ENCODE data around the gene ZAR1. TPM values are rescaled to one million over a fixed set of nuclear protein-coding genes. Genes with fewer than 3 reads are reported as not detected.

The ZAR1 gene
- total RNA-seq, 1 donor from 2014 or later, result not detected

- intact Hi-C loops (cut with micrococcal nuclease), result loop anchor here (5.0 kb wide), 2 partner anchors 67 to 157 kb away; partner anchors contain the start of gene SLAIN2
- H3K9me3 Mint-ChIP-seq, result no peaks in the 10 kb centered on the region
- no peak overlapping the region for H3K4me3 Mint-ChIP-seq
Measured at GRCh38 chr4:48498895-48499294, 8.8 kb downstream of the ZAR1 start.

GRCh38 chr4:48499551-48500066, 9.6 kb downstream of the ZAR1 start:
- H3K9me3 Mint-ChIP-seq, result no peaks in the 10 kb centered on the region
- peaks cover 15% of the 10 kb centered on the region for H3K4me1 Mint-ChIP-seq (ENCODE audit: low read depth)
- no peaks in the 10 kb centered on the region for H3K27me3 Mint-ChIP-seq (ENCODE audit: insufficient read depth)
- peak overlapping the region; percentile 18 for H3K27ac Mint-ChIP-seq
- H3K36me3 Mint-ChIP-seq (ENCODE audit: low read depth), result peaks cover 26% of the 10 kb centered on the region
- intact Hi-C loops (cut with micrococcal nuclease), result loop anchor here (5.0 kb wide), 3 partner anchors 67 to 182 kb away; partner anchors contain the start of gene SLAIN2
- no peak overlapping the region for H3K4me3 Mint-ChIP-seq
- DNase-seq (ENCODE audit: low spot score), result no peak

More at GRCh38 chr4:48498895-48499294, 8.8 kb downstream of the ZAR1 start:
- peaks cover 26% of the 10 kb centered on the region for H3K36me3 Mint-ChIP-seq (ENCODE audit: low read depth)
- no peaks in the 10 kb centered on the region for H3K27me3 Mint-ChIP-seq (ENCODE audit: insufficient read depth)
- H3K4me1 Mint-ChIP-seq (ENCODE audit: low read depth), result peaks cover 15% of the 10 kb centered on the region
- DNase-seq (ENCODE audit: low spot score), result no peak
- no peak overlapping the region for H3K27ac Mint-ChIP-seq

GRCh38 chr4:48503233-48504025, 13.4 kb downstream of the ZAR1 start:
- Mint-ChIP-seq H3K36me3 (ENCODE audit: low read depth) (peaks cover 35% of the 10 kb centered on the region), H3K27me3 (ENCODE audit: insufficient read depth) (no peaks in the 10 kb centered on the region), H3K9me3 (no peaks in the 10 kb centered on the region), H3K4me1 (ENCODE audit: low read depth) (peaks cover 15% of the 10 kb centered on the region), H3K27ac (no peak overlapping the region), H3K4me3 (no peak overlapping the region)
- intact Hi-C loops (cut with micrococcal nuclease), result loop anchor here (5.0 kb wide), 1 partner anchor 186 kb away; no protein-coding TSS in a partner anchor
- no peak for DNase-seq (ENCODE audit: low spot score)

- no peak overlapping the region for H3K27ac Mint-ChIP-seq
- peaks cover 35% of the 10 kb centered on the region for H3K36me3 Mint-ChIP-seq (ENCODE audit: low read depth)
- H3K9me3 Mint-ChIP-seq, result no peaks in the 10 kb centered on the region
- H3K4me3 Mint-ChIP-seq, result no peak overlapping the region
- no peaks in the 10 kb centered on the region for H3K27me3 Mint-ChIP-seq (ENCODE audit: insufficient read depth)
- DNase-seq (ENCODE audit: low spot score), result no peak
- intact Hi-C loops (cut with micrococcal nuclease), result loop anchor here (5.0 kb wide), 1 partner anchor 187 kb away; no protein-coding TSS in a partner anchor
- peaks cover 12% of the 10 kb centered on the region for H3K4me1 Mint-ChIP-seq (ENCODE audit: low read depth)
Measured at GRCh38 chr4:48504026-48504330, 13.9 kb downstream of the ZAR1 start.

GRCh38 chr4:48504352-48504751, 14.3 kb downstream of the ZAR1 start:
- H3K36me3 Mint-ChIP-seq (ENCODE audit: low read depth), result peaks cover 32% of the 10 kb centered on the region
- no peaks in the 10 kb centered on the region for H3K9me3 Mint-ChIP-seq
- H3K4me1 Mint-ChIP-seq (ENCODE audit: low read depth), result peaks cover 8% of the 10 kb centered on the region
- intact Hi-C loops (cut with micrococcal nuclease), result loop anchor here (5.0 kb wide), 1 partner anchor 187 kb away; no protein-coding TSS in a partner anchor
- H3K4me3 Mint-ChIP-seq, result no peak overlapping the region
- DNase-seq (ENCODE audit: low spot score), result no peak
- H3K27me3 Mint-ChIP-seq (ENCODE audit: insufficient read depth), result no peaks in the 10 kb centered on the region
- H3K27ac Mint-ChIP-seq, result no peak overlapping the region

- H3K4me3 Mint-ChIP-seq, result no peak overlapping the region
- no peak for DNase-seq (ENCODE audit: low spot score)
- intact Hi-C loops (cut with micrococcal nuclease), result no loop called here
- no peak overlapping the region for H3K27ac Mint-ChIP-seq
- H3K9me3 Mint-ChIP-seq, result no peaks in the 10 kb centered on the region
- peaks cover 28% of the 10 kb centered on the region for H3K36me3 Mint-ChIP-seq (ENCODE audit: low read depth)
- no peaks in the 10 kb centered on the region for H3K27me3 Mint-ChIP-seq (ENCODE audit: insufficient read depth)
- no peaks in the 10 kb centered on the region for H3K4me1 Mint-ChIP-seq (ENCODE audit: low read depth)
Measured at GRCh38 chr4:48506716-48507115, 16.7 kb downstream of the ZAR1 start.

- H3K9me3 Mint-ChIP-seq, result no peaks in the 10 kb centered on the region
- intact Hi-C loops (cut with micrococcal nuclease), result no loop called here
- no peak for DNase-seq (ENCODE audit: low spot score)
- no peak overlapping the region for H3K4me3 Mint-ChIP-seq
- H3K27ac Mint-ChIP-seq, result no peak overlapping the region
- peaks cover 32% of the 10 kb centered on the region for H3K36me3 Mint-ChIP-seq (ENCODE audit: low read depth)
- no peaks in the 10 kb centered on the region for H3K27me3 Mint-ChIP-seq (ENCODE audit: insufficient read depth)
- no peaks in the 10 kb centered on the region for H3K4me1 Mint-ChIP-seq (ENCODE audit: low read depth)
Measured at GRCh38 chr4:48509543-48509942, 19.5 kb downstream of the ZAR1 start.

GRCh38 chr4:48518143-48518542, 28.1 kb downstream of the ZAR1 start:
- intact Hi-C loops (cut with micrococcal nuclease), result no loop called here
- H3K27ac Mint-ChIP-seq, result no peak overlapping the region
- peaks cover 44% of the 10 kb centered on the region for H3K36me3 Mint-ChIP-seq (ENCODE audit: low read depth)
- no peak overlapping the region for H3K4me3 Mint-ChIP-seq
- H3K27me3 Mint-ChIP-seq (ENCODE audit: insufficient read depth), result no peaks in the 10 kb centered on the region
- H3K9me3 Mint-ChIP-seq, result no peaks in the 10 kb centered on the region
- H3K4me1 Mint-ChIP-seq (ENCODE audit: low read depth), result no peaks in the 10 kb centered on the region
- no peak for DNase-seq (ENCODE audit: low spot score)

GRCh38 chr4:48526406-48526805, 36.4 kb downstream of the ZAR1 start:
- H3K4me1 Mint-ChIP-seq (ENCODE audit: low read depth), result no peaks in the 10 kb centered on the region
- no peak overlapping the region for H3K4me3 Mint-ChIP-seq
- intact Hi-C loops (cut with micrococcal nuclease), result no loop called here
- H3K36me3 Mint-ChIP-seq (ENCODE audit: low read depth), result peaks cover 47% of the 10 kb centered on the region
- H3K27me3 Mint-ChIP-seq (ENCODE audit: insufficient read depth), result no peaks in the 10 kb centered on the region
- no peak overlapping the region for H3K27ac Mint-ChIP-seq
- H3K9me3 Mint-ChIP-seq, result no peaks in the 10 kb centered on the region
- DNase-seq (ENCODE audit: low spot score), result no peak

GRCh38 chr4:48538358-48538757, 48.3 kb downstream of the ZAR1 start:
- no peak for DNase-seq (ENCODE audit: low spot score)
- no peak overlapping the region for H3K27ac Mint-ChIP-seq
- peaks cover 25% of the 10 kb centered on the region for H3K36me3 Mint-ChIP-seq (ENCODE audit: low read depth)
- no peaks in the 10 kb centered on the region for H3K4me1 Mint-ChIP-seq (ENCODE audit: low read depth)
- intact Hi-C loops (cut with micrococcal nuclease), result no loop called here
- H3K27me3 Mint-ChIP-seq (ENCODE audit: insufficient read depth), result no peaks in the 10 kb centered on the region
- no peaks in the 10 kb centered on the region for H3K9me3 Mint-ChIP-seq
- H3K4me3 Mint-ChIP-seq, result no peak overlapping the region

- Mint-ChIP-seq H3K27ac (no peak overlapping the region), H3K27me3 (ENCODE audit: insufficient read depth) (no peaks in the 10 kb centered on the region), H3K4me3 (no peak overlapping the region), H3K9me3 (no peaks in the 10 kb centered on the region), H3K4me1 (ENCODE audit: low read depth) (no peaks in the 10 kb centered on the region), H3K36me3 (ENCODE audit: low read depth) (peaks cover 33% of the 10 kb centered on the region)
- intact Hi-C loops (cut with micrococcal nuclease), result no loop called here
- no peak for DNase-seq (ENCODE audit: low spot score)
Measured at GRCh38 chr4:48539597-48539996, 49.5 kb downstream of the ZAR1 start.

- Mint-ChIP-seq H3K4me3 (no peak overlapping the region), H3K4me1 (ENCODE audit: low read depth) (no peaks in the 10 kb centered on the region), H3K27ac (no peak overlapping the region), H3K9me3 (no peaks in the 10 kb centered on the region), H3K36me3 (ENCODE audit: low read depth) (peaks cover 40% of the 10 kb centered on the region), H3K27me3 (ENCODE audit: insufficient read depth) (no peaks in the 10 kb centered on the region)
- intact Hi-C loops (cut with micrococcal nuclease), result no loop called here
- no peak for DNase-seq (ENCODE audit: low spot score)
Measured at GRCh38 chr4:48542888-48543287, 52.8 kb downstream of the ZAR1 start.

GRCh38 chr4:48543796-48544195, 53.7 kb downstream of the ZAR1 start:
- peaks cover 5% of the 10 kb centered on the region for H3K4me1 Mint-ChIP-seq (ENCODE audit: low read depth)
- no peak overlapping the region for H3K27ac Mint-ChIP-seq
- peaks cover 44% of the 10 kb centered on the region for H3K36me3 Mint-ChIP-seq (ENCODE audit: low read depth)
- intact Hi-C loops (cut with micrococcal nuclease), result no loop called here
- no peaks in the 10 kb centered on the region for H3K27me3 Mint-ChIP-seq (ENCODE audit: insufficient read depth)
- no peaks in the 10 kb centered on the region for H3K9me3 Mint-ChIP-seq
- no peak for DNase-seq (ENCODE audit: low spot score)
- H3K4me3 Mint-ChIP-seq, result no peak overlapping the region

Measured in activated T-helper 1 cell treated with anti-CD3 and anti-CD28 coated beads, Interleukin-12 subunit alpha, Interleukin-12 subunit beta, Interleukin-2, Interleukin-4 antibody, amounts not matched to agents 30 ng/mL and 10 ng/mL and 1 ng/mL, durations not matched to agents 14 hours and 24 hours and 36 hours (primary cell).